A673 (cell line): Measurements from ENCODE around the gene RNF148. TPM values are rescaled to one million over a fixed set of nuclear protein-coding genes. Genes with fewer than 3 reads are reported as not detected.

ENCODE experiments used
- BruUV-seq: library from RNA; stranded (reverse); fragments of 400-500 nt; replicated peaks from 2 replicates; lab custom pipeline; 2021; lab: Mats Ljungman, UMichigan
- CTCF ChIA-PET: fragments of 300-600 bp; sonication (Branson Sonifier 250); formaldehyde crosslinking; loops from one replicate; lab custom pipeline; 2022; ENCODE audit warnings: antibody characterized with exemption; lab: Charles Lee
- POLR2A ChIA-PET: fragments of 300-600 bp; sonication (Branson Sonifier 250); formaldehyde crosslinking; loops from one replicate; lab custom pipeline; 2022; ENCODE audit warnings: antibody characterized with exemption; ENCODE audit not compliant: low non-redundant PET; lab: Charles Lee
- DNase-seq: peaks from one replicate; pipeline ENCODE4 v3.0.0-alpha.2; 2015; ENCODE audit warnings: low spot score
- H3K27ac ChIP-seq: fragments of 200-600 bp; sonication (generic); 2 replicates; pipeline ENCODE4 v1.5.1; 2016; ENCODE audit warnings: mixed run types, low read depth, mild to moderate bottlenecking, mixed read lengths, antibody characterized with exemption, low read length; ENCODE audit not compliant: poor library complexity, severe bottlenecking
- H3K27me3 ChIP-seq: fragments of 200-600 bp; sonication (generic); replicated peaks from 2 replicates; pipeline ENCODE4 v1.6.1; 2017; ENCODE audit warnings: mixed run types, low read depth, mild to moderate bottlenecking, mixed read lengths, antibody characterized with exemption, low read length; ENCODE audit not compliant: insufficient read depth, poor library complexity
- H3K36me3 ChIP-seq: fragments of 200-600 bp; sonication (generic); 2 replicates; pipeline ENCODE4 v1.6.1; 2016; ENCODE audit warnings: mixed run types, mild to moderate bottlenecking, mixed read lengths, antibody characterized with exemption, low read length; ENCODE audit not compliant: insufficient read depth, poor library complexity, severe bottlenecking
- H3K4me1 ChIP-seq: fragments of 200-600 bp; sonication (generic); 2 replicates; pipeline ENCODE4 v1.6.1; 2017; ENCODE audit warnings: mixed run types, mild to moderate bottlenecking, mixed read lengths, antibody characterized with exemption, low read length; ENCODE audit not compliant: insufficient read depth, poor library complexity, severe bottlenecking
- H3K4me3 ChIP-seq: fragments of 200-600 bp; sonication (generic); 2 replicates; pipeline ENCODE4 v1.5.1; 2016; ENCODE audit warnings: low read depth, mixed run types, mild to moderate bottlenecking, mixed read lengths, low read length; ENCODE audit not compliant: poor library complexity, severe bottlenecking
- H3K9me3 ChIP-seq: fragments of 200-600 bp; sonication (generic); 2 replicates; pipeline ENCODE4 v1.6.1; 2016; ENCODE audit warnings: mixed run types, low read depth, mild to moderate bottlenecking, mixed read lengths, antibody characterized with exemption, low read length; ENCODE audit not compliant: poor library complexity, severe bottlenecking
- EZH2 ChIP-seq: fragments of 200-600 bp; sonication (generic); IDR thresholded peaks from 2 replicates; pipeline ENCODE4 v1.6.1; 2017; ENCODE audit warnings: borderline replicate concordance, low read depth, mild to moderate bottlenecking, mixed read lengths, antibody characterized with exemption, low read length; ENCODE audit not compliant: poor library complexity, severe bottlenecking
- intact Hi-C: fragments of 100-400 bp; cut with micrococcal nuclease; formaldehyde crosslinking; loops from one replicate; pipeline ENCODE4 v1.10.0; 2022; ENCODE audit not compliant: unreplicated experiment
- total RNA-seq: library from RNA; stranded (reverse); gene quantifications from 2 replicates; pipeline ENCODE4 v1.2.3, GENCODE V29; 2021
- TF ChIP-seq, protein P1 (sequence below): fragments of 300-800, 200-600 bp; sonication (generic); conservative IDR thresholded peaks from 2 replicates; pipeline ENCODE4 v1.5.1; 2017; ENCODE audit warnings: low read depth, mild to moderate bottlenecking, antibody characterized with exemption, low read length, moderate library complexity, mixed read lengths

RNF148 gene
- total RNA-seq, 1 experiment from 2014 or later: 5.4 TPM

DNA sequence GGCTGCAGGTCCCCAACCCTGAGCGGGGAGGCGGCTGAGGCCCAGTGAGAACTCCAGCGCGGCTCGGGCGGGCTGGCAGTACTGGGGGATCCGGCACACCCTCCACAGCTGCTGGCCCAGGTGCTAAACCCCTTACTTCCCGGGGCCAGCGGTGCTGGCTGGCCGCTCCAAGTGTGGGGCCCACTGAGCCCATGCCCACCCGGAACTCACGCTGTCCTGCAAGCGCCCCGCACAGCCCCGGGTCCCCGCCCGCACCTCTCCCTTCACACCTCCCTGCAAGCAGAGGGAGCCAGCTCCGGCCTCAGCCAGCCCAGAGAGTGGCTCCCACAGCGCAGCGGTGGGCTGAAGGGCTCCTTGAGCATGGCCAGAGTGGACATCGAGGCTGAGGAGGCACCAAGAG, 28.8 kb downstream of the RNF148 start:
- no peaks in the 10 kb centered on the region for H3K36me3 ChIP-seq
- no peaks in the 10 kb centered on the region for H3K27me3 ChIP-seq
- peaks cover 6% of the 10 kb centered on the region for H3K4me1 ChIP-seq
- POLR2A ChIA-PET: no interaction called here
- H3K9me3 ChIP-seq: no peaks in the 10 kb centered on the region
- no peak for DNase-seq
- no TSS peak for BruUV-seq
- H3K4me3 ChIP-seq: no peak overlapping the region
- intact Hi-C loops: no loop called here
- CTCF ChIA-PET: no interaction called here
- TF ChIP-seq EZH2: no peak
- TF ChIP-seq, protein P1, sequence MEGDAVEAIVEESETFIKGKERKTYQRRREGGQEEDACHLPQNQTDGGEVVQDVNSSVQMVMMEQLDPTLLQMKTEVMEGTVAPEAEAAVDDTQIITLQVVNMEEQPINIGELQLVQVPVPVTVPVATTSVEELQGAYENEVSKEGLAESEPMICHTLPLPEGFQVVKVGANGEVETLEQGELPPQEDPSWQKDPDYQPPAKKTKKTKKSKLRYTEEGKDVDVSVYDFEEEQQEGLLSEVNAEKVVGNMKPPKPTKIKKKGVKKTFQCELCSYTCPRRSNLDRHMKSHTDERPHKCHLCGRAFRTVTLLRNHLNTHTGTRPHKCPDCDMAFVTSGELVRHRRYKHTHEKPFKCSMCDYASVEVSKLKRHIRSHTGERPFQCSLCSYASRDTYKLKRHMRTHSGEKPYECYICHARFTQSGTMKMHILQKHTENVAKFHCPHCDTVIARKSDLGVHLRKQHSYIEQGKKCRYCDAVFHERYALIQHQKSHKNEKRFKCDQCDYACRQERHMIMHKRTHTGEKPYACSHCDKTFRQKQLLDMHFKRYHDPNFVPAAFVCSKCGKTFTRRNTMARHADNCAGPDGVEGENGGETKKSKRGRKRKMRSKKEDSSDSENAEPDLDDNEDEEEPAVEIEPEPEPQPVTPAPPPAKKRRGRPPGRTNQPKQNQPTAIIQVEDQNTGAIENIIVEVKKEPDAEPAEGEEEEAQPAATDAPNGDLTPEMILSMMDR: no peak
- peak overlapping the region; percentile 37 for H3K27ac ChIP-seq

DNA sequence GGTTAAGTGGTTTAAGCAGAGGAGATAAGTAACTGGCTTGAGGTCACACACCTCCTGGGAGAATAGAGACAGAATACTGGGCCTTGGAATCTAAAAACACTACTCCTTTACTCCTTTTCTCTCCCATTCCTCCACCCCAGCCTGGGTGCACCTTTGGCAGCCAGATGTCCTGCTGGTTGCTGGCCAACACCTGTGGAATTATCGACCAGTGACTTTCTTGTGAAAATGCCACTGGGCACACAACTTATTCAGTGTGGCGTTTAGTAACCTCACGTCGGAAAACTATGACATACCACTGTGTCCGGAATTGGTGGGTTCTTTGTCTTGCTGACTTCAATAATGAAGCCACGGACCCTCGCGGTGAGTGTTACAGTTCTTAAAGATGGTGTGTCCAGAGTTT, 30.2 kb downstream of the RNF148 start:
- H3K27me3 ChIP-seq: no peaks in the 10 kb centered on the region
- H3K27ac ChIP-seq: no peak overlapping the region
- BruUV-seq: no TSS peak
- no peak for DNase-seq
- ChIA-PET CTCF (no interaction called here), POLR2A (no interaction called here)
- H3K4me3 ChIP-seq: no peak overlapping the region
- H3K9me3 ChIP-seq: no peaks in the 10 kb centered on the region
- intact Hi-C loops: no loop called here
- TF ChIP-seq, protein P1: no peak
- no peak for TF ChIP-seq EZH2
- H3K4me1 ChIP-seq: peaks cover 6% of the 10 kb centered on the region
- no peaks in the 10 kb centered on the region for H3K36me3 ChIP-seq

DNA sequence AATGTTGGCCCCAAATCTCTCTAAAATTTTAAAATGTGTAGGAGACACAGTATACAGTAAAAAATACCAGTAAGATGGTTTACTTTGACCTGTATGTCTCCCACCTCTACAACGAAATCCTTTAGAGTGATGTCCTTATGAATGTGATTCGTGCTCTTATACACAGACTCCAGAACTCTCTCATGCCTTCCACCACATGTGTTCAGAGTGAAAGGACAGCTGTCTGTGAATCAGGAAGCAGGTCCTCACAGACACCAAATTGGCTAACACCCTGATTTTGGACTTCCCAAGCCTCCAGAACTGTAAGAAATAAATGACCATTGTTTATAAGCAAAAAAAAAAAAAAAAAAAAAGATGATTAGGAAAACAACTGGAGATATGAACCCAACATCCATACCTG, 39.0 kb downstream of the RNF148 start:
- Histone ChIP-seq H3K4me3 (no peak overlapping the region), H3K36me3 (no peaks in the 10 kb centered on the region), H3K27ac (no peak overlapping the region), H3K9me3 (no peaks in the 10 kb centered on the region), H3K27me3 (no peaks in the 10 kb centered on the region), H3K4me1 (no peaks in the 10 kb centered on the region)
- no TSS peak for BruUV-seq
- intact Hi-C loops: no loop called here
- TF ChIP-seq EZH2: no peak
- TF ChIP-seq, protein P1: no peak
- POLR2A ChIA-PET: no interaction called here
- CTCF ChIA-PET: no interaction called here
- DNase-seq: no peak
